OCI-LY1 (cell line): ENCODE measurements around the gene PROSER1.
A peak's percentile ranks its signal among the peaks of the same experiment; 100 is the strongest.
"Not testable (repeated sequence)": the region's sequence is repeated elsewhere in the genome, so short reads cannot be mapped to it uniquely, and the experiment has no call there.

Source experiments
- H2AFZ ChIP-seq: fragments of 200-600 bp; sonication (generic), shearing (Covaris generic); 2 replicates; pipeline ENCODE4 v1.6.0; 2014; ENCODE audit warnings: antibody characterized with exemption, mild to moderate bottlenecking, low read length
- H3F3A ChIP-seq: fragments of 200-600 bp; sonication (generic), shearing (Covaris generic); 2 replicates; pipeline ENCODE4 v1.6.0; 2014; ENCODE audit warnings: mild to moderate bottlenecking, antibody characterized with exemption, low read length, moderate library complexity; ENCODE audit not compliant: insufficient read depth
- H3K27ac ChIP-seq: fragments of 200-600 bp; sonication (generic); 2 replicates; pipeline ENCODE4 v1.5.1; 2014; ENCODE audit warnings: low read length, mixed run types, mild to moderate bottlenecking, low read depth; ENCODE audit not compliant: poor library complexity, severe bottlenecking
- H3K27me3 ChIP-seq: fragments of 200-600 bp; sonication (generic); 2 replicates; pipeline ENCODE4 v1.6.0; 2014; ENCODE audit warnings: antibody characterized with exemption, mild to moderate bottlenecking, low read length, moderate library complexity; ENCODE audit not compliant: insufficient read depth
- H3K36me3 ChIP-seq: fragments of 200-600 bp; sonication (generic); 2 replicates; pipeline ENCODE4 v1.6.1; 2014; ENCODE audit warnings: mild to moderate bottlenecking, antibody characterized with exemption, low read length, moderate library complexity, mixed read lengths; ENCODE audit not compliant: insufficient read depth
- H3K4me1 ChIP-seq: fragments of 200-600 bp; sonication (generic); 2 replicates; pipeline ENCODE4 v1.5.1; 2014; ENCODE audit warnings: mild to moderate bottlenecking, low read length, moderate library complexity; ENCODE audit not compliant: insufficient read depth, severe bottlenecking
- H3K4me2 ChIP-seq: fragments of 200-600 bp; sonication (generic), shearing (Covaris generic); 2 replicates; pipeline ENCODE4 v1.6.1; 2014; ENCODE audit warnings: low read length
- H3K4me3 ChIP-seq: fragments of 200-600 bp; sonication (generic); 2 replicates; pipeline ENCODE4 v1.5.1; 2014; ENCODE audit warnings: low read length, low read depth, mild to moderate bottlenecking, mixed read lengths; ENCODE audit not compliant: poor library complexity, severe bottlenecking
- H3K79me2 ChIP-seq: fragments of 200-600 bp; shearing (Covaris generic); 2 replicates; pipeline ENCODE4 v1.6.1; 2016; ENCODE audit warnings: mixed run types, low read length, mixed read lengths; ENCODE audit not compliant: insufficient read depth
- H3K9ac ChIP-seq: fragments of 200-600 bp; sonication (generic), shearing (Covaris generic); 2 replicates; pipeline ENCODE4 v1.6.1; 2014; ENCODE audit warnings: mild to moderate bottlenecking, low read length, mixed read lengths
- H3K9me2 ChIP-seq: fragments of 200-600 bp; sonication (generic), shearing (Covaris generic); 2 replicates; pipeline ENCODE4 v1.6.1; 2014; ENCODE audit warnings: low read depth, mild to moderate bottlenecking, low read length, mixed read lengths
- H3K9me3 ChIP-seq: fragments of 200-600 bp; shearing (Covaris generic); 2 replicates; pipeline ENCODE4 v1.6.1; 2014; ENCODE audit warnings: low read length, mixed read lengths
- H4K20me1 ChIP-seq: fragments of 200-600 bp; sonication (generic), shearing (Covaris generic); 2 replicates; pipeline ENCODE4 v1.6.0; 2016; ENCODE audit warnings: mild to moderate bottlenecking, low read length; ENCODE audit not compliant: insufficient read depth
- CTCF ChIP-seq: fragments of 200-600 bp; sonication (generic), shearing (Covaris generic); IDR thresholded peaks from 2 replicates; pipeline ENCODE4 v1.5.1; 2017; ENCODE audit warnings: mild to moderate bottlenecking, antibody characterized with exemption, low read length, moderate library complexity, mixed read lengths
- EZH2 ChIP-seq: fragments of 200-600 bp; sonication (generic), shearing (Covaris generic); IDR thresholded peaks from 2 replicates; pipeline ENCODE4 v1.8.0; 2017; ENCODE audit warnings: borderline replicate concordance, mixed run types, mild to moderate bottlenecking, antibody characterized with exemption, low read length, moderate library complexity, mixed read lengths

PROSER1 gene

GRCh38 chr13:39016087-39016486, 21.8 kb downstream of the PROSER1 start:
- H3K9ac ChIP-seq = no peak overlapping the region
- TF ChIP-seq CTCF (no peak), EZH2 (no peak)
- no peak overlapping the region for H2AFZ ChIP-seq
- H3K27ac ChIP-seq = no peak overlapping the region
- no peaks in the 10 kb centered on the region for H4K20me1 ChIP-seq
- no peaks in the 10 kb centered on the region for H3K9me3 ChIP-seq
- no peaks in the 10 kb centered on the region for H3K9me2 ChIP-seq
- H3K4me1 ChIP-seq = no peaks in the 10 kb centered on the region
- peaks cover 71% of the 10 kb centered on the region for H3K36me3 ChIP-seq
- no peak overlapping the region for H3K4me3 ChIP-seq
- H3K27me3 ChIP-seq = no peaks in the 10 kb centered on the region
- no peaks in the 10 kb centered on the region for H3K79me2 ChIP-seq
- H3F3A ChIP-seq = no peaks in the 10 kb centered on the region
- H3K4me2 ChIP-seq = no peak overlapping the region

GRCh38 chr13:39013462-39013861, 24.4 kb downstream of the PROSER1 start:
- peaks cover 85% of the 10 kb centered on the region for H3K36me3 ChIP-seq
- no peaks in the 10 kb centered on the region for H3K9me3 ChIP-seq
- TF ChIP-seq EZH2 (no peak), CTCF (no peak)
- no peak overlapping the region for H3K27ac ChIP-seq
- H3K9me2 ChIP-seq = no peaks in the 10 kb centered on the region
- no peak overlapping the region for H2AFZ ChIP-seq
- H3K4me3 ChIP-seq = no peak overlapping the region
- H4K20me1 ChIP-seq = no peaks in the 10 kb centered on the region
- H3K4me2 ChIP-seq = no peak overlapping the region
- H3F3A ChIP-seq = no peaks in the 10 kb centered on the region
- no peak overlapping the region for H3K9ac ChIP-seq
- H3K27me3 ChIP-seq = no peaks in the 10 kb centered on the region
- no peaks in the 10 kb centered on the region for H3K79me2 ChIP-seq
- no peaks in the 10 kb centered on the region for H3K4me1 ChIP-seq

GRCh38 chr13:39012608-39013007, 25.3 kb downstream of the PROSER1 start:
- Histone ChIP-seq H3K36me3 (peaks cover 79% of the 10 kb centered on the region), H3K27me3 (no peaks in the 10 kb centered on the region)

GRCh38 chr13:39006371-39007111, 31.3 kb downstream of the PROSER1 start:
- H2AFZ ChIP-seq, H3F3A ChIP-seq, H3K9me2 ChIP-seq, H3K9me3 ChIP-seq, H3K4me3 ChIP-seq, H4K20me1 ChIP-seq, H3K4me1 ChIP-seq, H3K4me2 ChIP-seq, H3K9ac ChIP-seq, H3K27me3 ChIP-seq, H3K27ac ChIP-seq, H3K79me2 ChIP-seq: not testable (repeated sequence)
- H3K36me3 ChIP-seq = peaks cover 25% of the 10 kb centered on the region

More at GRCh38 chr13:39012608-39013007, 25.3 kb downstream of the PROSER1 start:
- Histone ChIP-seq H3K9ac (no peak overlapping the region), H3K4me2 (no peak overlapping the region), H3K79me2 (no peaks in the 10 kb centered on the region), H3K4me1 (no peaks in the 10 kb centered on the region), H3K9me3 (no peaks in the 10 kb centered on the region), H3F3A (no peaks in the 10 kb centered on the region), H4K20me1 (no peaks in the 10 kb centered on the region), H3K27ac (no peak overlapping the region), H2AFZ (no peak overlapping the region), H3K4me3 (no peak overlapping the region), H3K9me2 (no peaks in the 10 kb centered on the region)
- no peak for TF ChIP-seq EZH2
- TF ChIP-seq CTCF = peak; percentile 26; the same call in 1 of the 2 replicates
